Measurements from ENCODE around the gene NOP56. TPM values are rescaled to one million over a fixed set of nuclear protein-coding genes. Genes with fewer than 3 reads are reported as not detected.

NOP56 gene
- total and polyA plus RNA-seq, 3 donors from 2014 or later = 110 to 125 (median 110) TPM

- Histone ChIP-seq H3K36me3 (ENCODE audit: low read depth, missing control alignments) (no peaks in the 10 kb centered on the region), H3K9me3 (no peaks in the 10 kb centered on the region), H3K27me3 (no peaks in the 10 kb centered on the region), H3K4me1 (no peaks in the 10 kb centered on the region), H3K27ac (no peak overlapping the region), H3K4me3 (no peak overlapping the region)
- WGBS, 2 donors = 80 to 85% methylated on average over 4 of the region's 4 CpGs
- TF ChIP-seq POLR2A (IDR thresholded peaks at IDR 0.05) (no peak), CTCF (IDR thresholded peaks at IDR 0.05) (no peak)
- no peak for DNase-seq
- intact Hi-C loops (cut with DNase I; ENCODE audit: low total_unique reads) = no loop called here
Measured at GRCh38 chr20:2698186-2698817, 45.9 kb downstream of the NOP56 start.

GRCh38 chr20:2698912-2699311, 46.5 kb downstream of the NOP56 start:
- no peak overlapping the region for H3K4me3 ChIP-seq
- no peaks in the 10 kb centered on the region for H3K9me3 ChIP-seq
- no peaks in the 10 kb centered on the region for H3K4me1 ChIP-seq
- 62 to 63% methylated on average over 4 of the region's 4 CpGs for WGBS, 2 donors
- no peak for DNase-seq
- intact Hi-C loops (cut with DNase I; ENCODE audit: low total_unique reads) = no loop called here
- no peaks in the 10 kb centered on the region for H3K36me3 ChIP-seq (ENCODE audit: low read depth, missing control alignments)
- no peaks in the 10 kb centered on the region for H3K27me3 ChIP-seq
- no peak overlapping the region for H3K27ac ChIP-seq
- no peak for TF ChIP-seq POLR2A (IDR thresholded peaks at IDR 0.05)
- TF ChIP-seq CTCF (IDR thresholded peaks at IDR 0.05) = no peak

GRCh38 chr20:2699775-2700413, 47.5 kb downstream of the NOP56 start:
- Histone ChIP-seq H3K36me3 (ENCODE audit: low read depth, missing control alignments) (no peaks in the 10 kb centered on the region), H3K4me3 (no peak overlapping the region), H3K9me3 (no peaks in the 10 kb centered on the region), H3K4me1 (no peaks in the 10 kb centered on the region), H3K27ac (no peak overlapping the region), H3K27me3 (no peaks in the 10 kb centered on the region)
- intact Hi-C loops (cut with DNase I; ENCODE audit: low total_unique reads) = no loop called here
- no peak for TF ChIP-seq CTCF (IDR thresholded peaks at IDR 0.05)
- DNase-seq = no peak
- 80 to 86% methylated on average over 4 to 5 of the region's 5 CpGs for WGBS, 2 donors

- intact Hi-C loops (cut with DNase I; ENCODE audit: low total_unique reads) = no loop called here
- TF ChIP-seq CTCF (IDR thresholded peaks at IDR 0.05) = no peak
- no peak for TF ChIP-seq POLR2A (IDR thresholded peaks at IDR 0.05)
- DNase-seq = no peak
- no peaks in the 10 kb centered on the region for H3K27me3 ChIP-seq
- no peak overlapping the region for H3K27ac ChIP-seq
- no peaks in the 10 kb centered on the region for H3K36me3 ChIP-seq (ENCODE audit: low read depth, missing control alignments)
- WGBS, 2 donors = 73 to 79% methylated on average over 6 to 9 of the region's 9 CpGs
- no peaks in the 10 kb centered on the region for H3K4me1 ChIP-seq
- H3K9me3 ChIP-seq = no peaks in the 10 kb centered on the region
- H3K4me3 ChIP-seq = no peak overlapping the region
Measured at GRCh38 chr20:2700913-2701620, 48.6 kb downstream of the NOP56 start.
